ENCODE measurements around the gene ADO.

DNA sequence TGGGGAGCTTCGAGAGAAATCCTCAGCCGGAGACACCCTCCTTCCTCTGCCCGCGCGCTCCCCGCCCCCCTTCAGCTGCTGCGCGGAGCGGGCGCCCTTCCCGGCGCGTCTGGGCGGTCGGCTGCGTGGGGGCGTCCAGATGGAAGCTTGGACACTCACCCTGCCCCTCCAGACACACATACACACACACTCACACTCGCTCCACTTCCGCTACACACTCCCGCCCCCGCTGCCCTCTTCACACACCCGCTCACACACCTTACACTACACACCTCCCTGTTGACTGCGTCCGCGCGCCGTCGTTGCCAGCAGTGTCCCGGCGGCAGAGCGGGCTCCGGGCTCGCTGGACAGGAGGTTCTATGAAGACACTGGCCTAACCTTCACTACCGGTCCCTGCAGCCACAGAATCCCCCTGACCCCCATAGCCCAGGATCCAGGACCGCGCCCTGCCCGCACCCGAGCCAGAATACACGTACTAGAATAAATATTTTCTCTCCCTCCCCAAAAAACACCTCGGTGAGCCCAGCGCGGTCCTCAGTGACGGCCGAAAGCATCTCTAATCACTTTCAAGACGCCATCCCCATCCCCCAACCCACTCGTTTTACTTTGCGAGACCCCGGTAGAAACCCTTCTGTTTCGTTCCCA is 12.7 kb downstream of the ADO start:
- no peak for TF ChIP-seq GATA2 (IDR thresholded peaks at IDR 0.05; ENCODE audit: low read depth, low read length)
- TF ChIP-seq GATA3 (IDR thresholded peaks at IDR 0.05; ENCODE audit: low read depth, low read length), result no peak
